GM12891 (cell line): ENCODE measurements around the gene TBX5.

Source experiments
- DNase-seq: peaks from one replicate; pipeline ENCODE4 v3.0.0; 2011; ENCODE audit warnings: low spot score; ENCODE audit not compliant: insufficient read length
- FAIRE-seq: peaks from 2 replicates; lab custom pipeline; 2011; peaks lifted over from hg19 to GRCh38; lab: Jason Lieb, UNC
- PAX5 ChIP-seq: IDR thresholded peaks from 2 replicates; pipeline ENCODE4 v1.6.1; 2011; ENCODE audit warnings: low read length, moderate library complexity, mild to moderate bottlenecking; ENCODE audit not compliant: insufficient read depth, severe bottlenecking
- POLR2A ChIP-seq: IDR thresholded peaks from 2 replicates; pipeline ENCODE4 v1.6.1; 2011; ENCODE audit warnings: low read depth, low read length, control low read depth
- POLR2AphosphoS5 ChIP-seq: IDR thresholded peaks from 2 replicates; pipeline ENCODE4 v1.6.1; 2011; ENCODE audit warnings: low read depth, low read length, control low read depth
- POU2F2 ChIP-seq: IDR thresholded peaks from 2 replicates; pipeline ENCODE4 v1.6.1; 2011; ENCODE audit warnings: low read depth, mild to moderate bottlenecking, control low read depth, low read length, moderate library complexity
- SPI1 ChIP-seq: IDR thresholded peaks from 2 replicates; pipeline ENCODE4 v1.6.1; 2011; ENCODE audit warnings: low read depth, low read length, control low read depth
- TAF1 ChIP-seq: IDR thresholded peaks from 2 replicates; pipeline ENCODE4 v1.6.1; 2011; ENCODE audit warnings: low read depth, low read length, control low read depth

The TBX5 gene

GRCh38 chr12:114431902-114432301 lies 26.0 kb upstream of the TBX5 start:
- TF ChIP-seq TAF1: no peak
- TF ChIP-seq POLR2A: no peak
- TF ChIP-seq SPI1: no peak
- FAIRE-seq (no peak), DNase-seq (no peak)

GRCh38 chr12:114430306-114430705 lies 24.4 kb upstream of the TBX5 start:
- TF ChIP-seq POU2F2 (no peak), TAF1 (no peak), POLR2AphosphoS5 (no peak), PAX5 (no peak), SPI1 (no peak), POLR2A (no peak)
- no peak for DNase-seq
- no peak for FAIRE-seq

GRCh38 chr12:114425031-114425626 lies 19.2 kb upstream of the TBX5 start:
- no peak for TF ChIP-seq SPI1
- no peak for TF ChIP-seq POU2F2
- TF ChIP-seq TAF1: no peak
- no peak for TF ChIP-seq POLR2AphosphoS5
- TF ChIP-seq PAX5: no peak
- no peak for TF ChIP-seq POLR2A
- no peak for DNase-seq
- FAIRE-seq: no peak

GRCh38 chr12:114420944-114421335 lies 15.0 kb upstream of the TBX5 start:
- no peak for DNase-seq
- FAIRE-seq: no peak
- no peak for TF ChIP-seq TAF1
- no peak for TF ChIP-seq POU2F2
- TF ChIP-seq SPI1: no peak
- no peak for TF ChIP-seq POLR2A
- no peak for TF ChIP-seq PAX5
- no peak for TF ChIP-seq POLR2AphosphoS5

GRCh38 chr12:114420182-114420943 lies 14.4 kb upstream of the TBX5 start:
- no peak for FAIRE-seq
- TF ChIP-seq TAF1: no peak
- no peak for DNase-seq

GRCh38 chr12:114416028-114416427 lies 10.1 kb upstream of the TBX5 start:
- no peak for TF ChIP-seq SPI1
- DNase-seq (no peak), FAIRE-seq (no peak)

GRCh38 chr12:114415525-114415868 lies 9.6 kb upstream of the TBX5 start:
- no peak for DNase-seq
- TF ChIP-seq TAF1: no peak
- TF ChIP-seq POLR2A: no peak
- no peak for TF ChIP-seq POLR2AphosphoS5
- FAIRE-seq: no peak

- FAIRE-seq: no peak
- TF ChIP-seq TAF1: no peak
- no peak for TF ChIP-seq SPI1
- DNase-seq: no peak
These were observed 9.1 kb upstream of the TBX5 start for GRCh38 chr12:114414866-114415524.

- TF ChIP-seq TAF1: no peak
- TF ChIP-seq SPI1: no peak
- TF ChIP-seq POLR2AphosphoS5: no peak
- FAIRE-seq (no peak), DNase-seq (no peak)
These were observed 8.3 kb upstream of the TBX5 start for GRCh38 chr12:114414031-114414865.

- no peak for FAIRE-seq
- TF ChIP-seq SPI1 (no peak), POU2F2 (no peak), POLR2A (no peak), PAX5 (no peak), TAF1 (no peak), POLR2AphosphoS5 (no peak)
- no peak for DNase-seq
These were observed 7.1 kb upstream of the TBX5 start for GRCh38 chr12:114412825-114413749.
